Left lung (tissue), 10 donors: ENCODE measurements around the gene ANKS6. TPM values are rescaled to one million over a fixed set of nuclear protein-coding genes. Genes with fewer than 3 reads are reported as not detected.

Source experiments
- ATAC-seq: fragments of 200-7000 bp; cut with Tn5 transposase; one replicate; pipeline ENCODE4 v1.9.1; 2020; ENCODE audit warnings: moderate library complexity
- DNase-seq, 4 donors: peaks; one replicate each; pipeline ENCODE4 v3.0.0-alpha.2; 2013 to 2020
- H3K27ac ChIP-seq, 2 donors: fragments of 200-600 bp; sonication (generic) in 1 of 2; one replicate each; pipeline versions ENCODE4 v1.5.0 to v1.8.0; 2020 to 2021
- H3K27me3 ChIP-seq, 2 donors: fragments of 200-600 bp; sonication (generic) in 1 of 2; one replicate each; pipeline versions ENCODE4 v1.5.0 to v1.8.0; 2020 to 2021
- H3K36me3 ChIP-seq, 2 donors: fragments of 200-600 bp; sonication (generic) in 1 of 2; one replicate each; pipeline versions ENCODE4 v1.5.0 to v1.8.0; 2020 to 2021
- H3K4me1 ChIP-seq, 2 donors: fragments of 200-600 bp; one replicate each; pipeline ENCODE4 v1.8.0; 2021
- H3K4me3 ChIP-seq, 2 donors: fragments of 200-600 bp; sonication (generic) in 1 of 2; one replicate each; pipeline versions ENCODE4 v1.5.0 to v1.8.0; 2020 to 2021; ENCODE audit warnings: mild to moderate bottlenecking in 1 of 2
- H3K9me3 ChIP-seq, 2 donors: fragments of 200-600 bp; sonication (generic) in 1 of 2; one replicate each; pipeline versions ENCODE4 v1.5.0 to v1.8.0; 2020 to 2021
- intact Hi-C, 2 donors: fragments of 100-400 bp; cut with DNase I; formaldehyde crosslinking; loops; one replicate each; pipeline versions ENCODE4 v1.11.2 to v1.14.2; 2022
- polyA plus RNA-seq, 6 donors: library from polyadenylated mRNA; unstranded; fragments of 120-200 nt; gene quantifications; one replicate each; pipeline ENCODE4 v1.2.1, GENCODE V29; 2013; ENCODE audit not compliant: insufficient read length in 6 of 6
- total RNA-seq, 2 donors: library from RNA; stranded (reverse); fragmentation: NEBNext Ultra II Directional; extraction: Animal tissue kit (Norgen Biotek cat#: 25700); gene quantifications; one replicate each; pipeline ENCODE4 v1.2.1, GENCODE V29; 2021
- TF ChIP-seq, protein P1 (sequence below), 2 donors: fragments of 200-600 bp; sonication (generic) in 1 of 2; IDR thresholded peaks; one replicate each; pipeline versions ENCODE4 v1.5.0 to v1.8.0; 2021; ENCODE audit warnings: antibody characterized with exemption in 2 of 2
- donor health status: DM: no; HTN: yes; CAD: no.
- donor health status: DM: no; HTN: no; CAD: no.

ANKS6 gene
- total and polyA plus RNA-seq, 8 donors: 21.7 to 31.6 (median 25.0) TPM

DNA sequence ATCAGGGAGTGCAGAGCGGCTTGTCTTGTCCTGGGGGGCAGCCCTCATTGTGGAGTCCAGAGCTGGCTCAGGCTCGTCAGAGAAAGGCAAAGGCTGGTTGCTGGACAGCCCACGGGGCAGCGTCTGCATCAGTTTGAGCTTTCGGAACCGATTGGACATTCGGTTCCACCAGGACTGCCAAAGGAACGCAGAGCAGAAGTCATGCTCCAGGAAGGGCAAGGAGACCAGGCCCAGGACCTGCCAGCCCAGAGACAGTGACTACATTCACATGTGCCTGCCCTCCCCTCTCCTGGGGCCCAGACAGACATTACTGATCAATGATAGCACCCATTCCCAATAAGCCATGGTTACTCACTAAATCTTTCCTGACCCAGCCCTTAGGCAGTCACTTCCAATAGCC, 18.1 kb downstream of the ANKS6 start:
- no peak overlapping the region for H3K27ac ChIP-seq
- DNase-seq (no peak), ATAC-seq (no peak)
- H3K36me3 ChIP-seq: peaks cover 0 to 26% of the 10 kb centered on the region in 2 donors
- TF ChIP-seq, protein P1, sequence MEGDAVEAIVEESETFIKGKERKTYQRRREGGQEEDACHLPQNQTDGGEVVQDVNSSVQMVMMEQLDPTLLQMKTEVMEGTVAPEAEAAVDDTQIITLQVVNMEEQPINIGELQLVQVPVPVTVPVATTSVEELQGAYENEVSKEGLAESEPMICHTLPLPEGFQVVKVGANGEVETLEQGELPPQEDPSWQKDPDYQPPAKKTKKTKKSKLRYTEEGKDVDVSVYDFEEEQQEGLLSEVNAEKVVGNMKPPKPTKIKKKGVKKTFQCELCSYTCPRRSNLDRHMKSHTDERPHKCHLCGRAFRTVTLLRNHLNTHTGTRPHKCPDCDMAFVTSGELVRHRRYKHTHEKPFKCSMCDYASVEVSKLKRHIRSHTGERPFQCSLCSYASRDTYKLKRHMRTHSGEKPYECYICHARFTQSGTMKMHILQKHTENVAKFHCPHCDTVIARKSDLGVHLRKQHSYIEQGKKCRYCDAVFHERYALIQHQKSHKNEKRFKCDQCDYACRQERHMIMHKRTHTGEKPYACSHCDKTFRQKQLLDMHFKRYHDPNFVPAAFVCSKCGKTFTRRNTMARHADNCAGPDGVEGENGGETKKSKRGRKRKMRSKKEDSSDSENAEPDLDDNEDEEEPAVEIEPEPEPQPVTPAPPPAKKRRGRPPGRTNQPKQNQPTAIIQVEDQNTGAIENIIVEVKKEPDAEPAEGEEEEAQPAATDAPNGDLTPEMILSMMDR (IDR thresholded peaks at IDR 0.05): no peak
- no peaks in the 10 kb centered on the region for H3K9me3 ChIP-seq
- H3K27me3 ChIP-seq: no peaks in the 10 kb centered on the region
- peaks cover 0 to 11% of the 10 kb centered on the region in 2 donors for H3K4me1 ChIP-seq
- no peak overlapping the region for H3K4me3 ChIP-seq
- intact Hi-C loops: loop anchor here in 1 of 2 donors (10.0 kb wide), 1 partner anchor 463 kb away; no protein-coding TSS in a partner anchor

DNA sequence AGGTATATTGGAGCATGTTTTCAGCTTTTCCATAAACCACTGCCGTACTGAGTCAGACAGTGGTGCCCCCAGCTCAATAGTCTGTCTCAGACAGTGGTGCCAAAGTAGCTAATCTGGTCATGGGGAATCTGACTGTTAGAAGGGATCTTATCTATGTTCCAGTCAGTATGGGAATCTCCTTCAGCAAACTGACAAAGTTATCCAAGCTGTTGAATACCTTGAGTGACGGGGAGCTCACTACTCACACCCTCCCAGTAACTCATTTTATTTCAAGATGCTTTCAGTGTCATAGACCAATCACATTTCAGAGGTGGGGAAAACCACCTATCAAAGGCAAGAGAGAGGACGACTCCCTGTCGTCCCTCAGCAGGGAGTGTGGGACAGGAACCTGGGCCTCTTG, 18.7 kb downstream of the ANKS6 start:
- ATAC-seq (no peak), DNase-seq (no peak)
- H3K27ac ChIP-seq: no peak overlapping the region
- peaks cover 0 to 10% of the 10 kb centered on the region in 2 donors for H3K4me1 ChIP-seq
- intact Hi-C loops: loop anchor here in 1 of 2 donors (10.0 kb wide), 1 partner anchor 463 kb away; no protein-coding TSS in a partner anchor
- no peaks in the 10 kb centered on the region for H3K9me3 ChIP-seq
- no peak overlapping the region for H3K4me3 ChIP-seq
- H3K27me3 ChIP-seq: no peaks in the 10 kb centered on the region
- TF ChIP-seq, protein P1 (IDR thresholded peaks at IDR 0.05): no peak
- peaks cover 0 to 31% of the 10 kb centered on the region in 2 donors for H3K36me3 ChIP-seq

DNA sequence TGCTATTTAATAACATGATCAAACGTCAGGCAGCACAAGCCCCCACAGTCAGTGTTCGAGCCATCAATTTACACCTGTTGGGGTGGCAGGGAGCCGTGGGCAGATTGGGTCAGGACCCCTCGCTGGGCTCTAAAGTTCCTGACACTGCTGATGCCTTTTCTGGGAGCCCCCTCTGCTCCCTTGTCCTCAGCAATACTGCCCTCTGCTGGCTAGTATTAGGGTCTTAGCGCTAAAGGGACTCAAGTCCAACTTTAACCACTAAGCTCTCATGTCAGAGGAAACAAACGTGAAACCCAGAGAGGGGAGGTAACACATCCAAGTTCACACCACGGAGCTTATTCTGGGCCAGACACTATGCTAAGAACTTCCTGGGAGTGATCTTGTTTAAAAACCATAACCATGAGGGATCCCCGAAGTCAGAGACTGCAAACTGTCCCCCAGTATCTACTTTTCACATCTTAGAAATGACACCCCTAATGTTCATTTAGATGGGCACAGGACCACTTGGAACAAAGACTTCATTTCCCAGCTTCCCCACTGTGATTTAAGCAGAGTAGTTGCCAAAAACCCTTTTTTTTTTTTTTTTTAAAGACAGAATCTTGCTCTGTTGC, 20.4 kb downstream of the ANKS6 start:
- H3K4me3 ChIP-seq: no peak overlapping the region
- no peaks in the 10 kb centered on the region for H3K27me3 ChIP-seq
- TF ChIP-seq, protein P1 (IDR thresholded peaks at IDR 0.05): peak; percentile 43 to 56
- no peaks in the 10 kb centered on the region for H3K9me3 ChIP-seq
- no peak overlapping the region for H3K27ac ChIP-seq
- DNase-seq (peak in 2 of 4 donors; percentile 34 to 67), ATAC-seq (peak; percentile 44)
- H3K4me1 ChIP-seq: no peaks in the 10 kb centered on the region
- intact Hi-C loops: loop anchor here in 1 of 2 donors (10.0 kb wide), 1 partner anchor 461 kb away; no protein-coding TSS in a partner anchor
- peaks cover 0 to 35% of the 10 kb centered on the region in 2 donors for H3K36me3 ChIP-seq

DNA sequence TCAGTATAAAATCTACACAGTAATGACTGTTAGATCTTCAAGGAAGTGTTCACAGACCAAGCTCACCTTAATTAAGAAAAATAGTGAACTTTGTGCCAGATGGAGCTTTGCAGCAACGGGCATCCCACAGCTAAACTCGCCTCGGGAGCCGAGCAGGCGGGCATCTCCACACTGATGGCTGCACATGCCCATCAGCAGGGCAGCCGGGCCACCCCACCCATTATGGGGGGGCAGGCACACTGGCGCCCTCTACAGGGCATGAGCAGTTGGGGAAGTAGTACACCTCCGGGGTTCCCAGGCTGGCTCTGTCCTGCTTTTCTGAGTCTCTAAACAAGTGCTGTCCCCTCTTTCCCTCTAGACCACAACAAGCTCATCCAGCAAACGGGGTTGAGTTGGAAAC, 21.6 kb downstream of the ANKS6 start:
- no peak for ATAC-seq
- no peak for DNase-seq

DNA sequence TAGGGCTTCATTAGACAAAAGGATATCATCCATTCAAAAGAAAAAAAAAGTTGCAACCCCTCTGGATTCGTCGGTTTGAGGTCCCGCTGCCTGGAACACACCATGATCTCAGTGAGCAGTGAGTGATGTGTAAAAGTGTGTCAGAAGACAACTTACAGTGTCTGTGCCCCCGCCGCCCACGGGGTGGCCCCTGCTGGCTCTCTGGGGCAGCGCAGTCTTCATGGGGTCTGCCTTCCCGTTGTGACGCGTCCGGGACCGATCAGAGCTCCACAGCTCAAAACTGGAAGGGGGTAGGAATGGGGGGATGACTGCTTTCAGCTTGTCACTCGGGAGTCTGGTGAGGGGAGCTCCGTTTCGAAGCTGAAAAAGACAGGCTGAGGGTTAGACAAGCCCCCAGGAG, 22.6 kb downstream of the ANKS6 start:
- TF ChIP-seq, protein P1 (IDR thresholded peaks at IDR 0.05): no peak
- DNase-seq: no peak
- no peaks in the 10 kb centered on the region for H3K4me1 ChIP-seq
- no peak overlapping the region for H3K4me3 ChIP-seq
- intact Hi-C loops: loop anchor here in 1 of 2 donors (10.0 kb wide), 1 partner anchor 459 kb away; no protein-coding TSS in a partner anchor
- no peak overlapping the region for H3K27ac ChIP-seq
- H3K27me3 ChIP-seq: no peaks in the 10 kb centered on the region
- H3K9me3 ChIP-seq: no peaks in the 10 kb centered on the region
- ATAC-seq: no peak
- peaks cover 0 to 55% of the 10 kb centered on the region in 2 donors for H3K36me3 ChIP-seq

More for the DNA sequence above, 21.6 kb downstream of the ANKS6 start:
- no peaks in the 10 kb centered on the region for H3K27me3 ChIP-seq
- intact Hi-C loops: loop anchor here in 1 of 2 donors (10.0 kb wide), 1 partner anchor 460 kb away; no protein-coding TSS in a partner anchor
- H3K4me3 ChIP-seq: no peak overlapping the region
- no peaks in the 10 kb centered on the region for H3K9me3 ChIP-seq
- no peak overlapping the region for H3K27ac ChIP-seq
- H3K36me3 ChIP-seq: peaks cover 0 to 47% of the 10 kb centered on the region in 2 donors
- TF ChIP-seq, protein P1 (IDR thresholded peaks at IDR 0.05): peak; percentile 12 to 18
- no peaks in the 10 kb centered on the region for H3K4me1 ChIP-seq
